OCI-LY3 (cell line): ENCODE measurements around the gene TAF11L13.

Experiments used
- H2AFZ ChIP-seq: fragments of 200-600, 300-600 bp; shearing (Covaris generic); 2 replicates; pipeline ENCODE4 v1.6.0; 2014; ENCODE audit warnings: antibody characterized with exemption, low read depth, low read length
- H3K27ac ChIP-seq: fragments of 200-600, 300-600 bp; sonication (generic); 2 replicates; pipeline ENCODE4 v1.5.1; 2014; ENCODE audit warnings: mild to moderate bottlenecking, low read length, moderate library complexity, mixed read lengths
- H3K27me3 ChIP-seq: fragments of 200-600, 300-600 bp; sonication (generic); 2 replicates; pipeline ENCODE4 v1.6.1; 2014; ENCODE audit warnings: low read depth, low read length, mixed read lengths
- H3K36me3 ChIP-seq: fragments of 200-600, 300-600 bp; sonication (generic); replicated peaks from 2 replicates; pipeline ENCODE3; 2014; ENCODE audit warnings: low read depth, low read length, mixed read lengths
- H3K4me1 ChIP-seq: fragments of 300-600, 200-600 bp; sonication (generic); 2 replicates; pipeline ENCODE4 v1.6.1; 2014; ENCODE audit warnings: low read length, mixed read lengths
- H3K4me2 ChIP-seq: fragments of 200-600, 300-600 bp; sonication (generic); 2 replicates; pipeline ENCODE4 v1.6.1; 2014; ENCODE audit warnings: low read length, mixed read lengths
- H3K4me3 ChIP-seq: fragments of 300-600, 200-600 bp; sonication (generic); 2 replicates; pipeline ENCODE4 v1.5.1; 2014; ENCODE audit warnings: antibody characterized with exemption, mild to moderate bottlenecking, low read length, moderate library complexity
- H3K79me2 ChIP-seq: fragments of 300-600, 200-600 bp; shearing (Covaris generic); 2 replicates; pipeline ENCODE4 v1.6.1; 2014; ENCODE audit warnings: mild to moderate bottlenecking, low read length, mixed read lengths
- H3K9ac ChIP-seq: fragments of 300-600, 200-600 bp; shearing (Covaris generic); 2 replicates; pipeline ENCODE4 v1.6.0; 2014; ENCODE audit warnings: mild to moderate bottlenecking, low read length, moderate library complexity
- H3K9me3 ChIP-seq: fragments of 200-600, 300-600 bp; shearing (Covaris generic); 2 replicates; pipeline ENCODE4 v1.6.1; 2014; ENCODE audit warnings: low read length, mixed read lengths; ENCODE audit not compliant: insufficient read depth
- H4K20me1 ChIP-seq: fragments of 200-600, 300-600 bp; sonication (generic); 2 replicates; pipeline ENCODE4 v1.6.1; 2016; ENCODE audit warnings: low read length, mixed read lengths; ENCODE audit not compliant: insufficient read depth
- CTCF ChIP-seq: fragments of 200-600, 300-600 bp; sonication (generic); IDR thresholded peaks from 2 replicates; pipeline ENCODE4 v1.5.1; 2014; ENCODE audit warnings: antibody characterized with exemption, low read length, low read depth
- EZH2phosphoT487 ChIP-seq: fragments of 200-600 bp; shearing (Covaris generic); IDR thresholded peaks from 2 replicates; pipeline ENCODE4 v1.6.1; 2018; ENCODE audit warnings: antibody characterized with exemption, mixed run types, low read depth

Gene TAF11L13

GRCh38 chr5:17679597-17680203, 47.8 kb downstream of the TAF11L13 start:
- no peak overlapping the region for H2AFZ ChIP-seq

GRCh38 chr5:17680737-17681136, 48.8 kb downstream of the TAF11L13 start:
- Histone ChIP-seq H3K9ac (no peak overlapping the region), H3K27ac (no peak overlapping the region), H3K4me3 (no peak overlapping the region), H3K36me3 (no peaks in the 10 kb centered on the region), H3K79me2 (no peaks in the 10 kb centered on the region), H4K20me1 (no peaks in the 10 kb centered on the region), H3K27me3 (no peaks in the 10 kb centered on the region), H3K4me1 (no peaks in the 10 kb centered on the region), H3K9me3 (no peaks in the 10 kb centered on the region), H2AFZ (no peak overlapping the region), H3K4me2 (no peak overlapping the region)
- TF ChIP-seq EZH2phosphoT487: no peak
- no peak for TF ChIP-seq CTCF

More at GRCh38 chr5:17679597-17680203, 47.8 kb downstream of the TAF11L13 start:
- H3K4me2 ChIP-seq: no peak overlapping the region
- no peaks in the 10 kb centered on the region for H3K9me3 ChIP-seq
- no peak overlapping the region for H3K9ac ChIP-seq
- no peaks in the 10 kb centered on the region for H3K27me3 ChIP-seq
- H3K4me3 ChIP-seq: no peak overlapping the region
- H3K79me2 ChIP-seq: no peaks in the 10 kb centered on the region
- no peaks in the 10 kb centered on the region for H3K36me3 ChIP-seq
- H3K4me1 ChIP-seq: no peaks in the 10 kb centered on the region
- no peak overlapping the region for H3K27ac ChIP-seq
- TF ChIP-seq CTCF (no peak), EZH2phosphoT487 (no peak)
- H4K20me1 ChIP-seq: no peaks in the 10 kb centered on the region
